HCT116 (cell line): ENCODE data around the gene NAA15. TPM values are rescaled to one million over a fixed set of nuclear protein-coding genes. Genes with fewer than 3 reads are reported as not detected.

Experiments
- ATAC-seq: fragments of 200-7000 bp; cut with Tn5 transposase; 2 replicates; pipeline ENCODE4 v1.9.1; 2020; ENCODE audit warnings: mild to moderate bottlenecking, moderate library complexity
- BruUV-seq: library from RNA; stranded (reverse); fragments of 400-500 nt; replicated peaks from 2 replicates; lab custom pipeline; 2021; lab: Mats Ljungman, UMichigan
- CTCF ChIA-PET: fragments of 300-600 bp; sonication (Branson Sonifier 250); formaldehyde crosslinking; loops from one replicate; lab custom pipeline; 2021; ENCODE audit warnings: antibody characterized with exemption; lab: Charles Lee
- POLR2A ChIA-PET: fragments of 300-600, 350-600 bp; sonication (Branson Sonifier 250); formaldehyde crosslinking; loops from one replicate; lab custom pipeline; 2021; ENCODE audit warnings: antibody characterized with exemption; lab: Charles Lee
- RAD21 ChIA-PET, 2 experiments: fragments of 300-600 bp; sonication (Branson Sonifier 250); formaldehyde crosslinking; loops; one replicate each; lab custom pipeline; 2023; ENCODE audit warnings: low total read pairs in 2 of 2; ENCODE audit not compliant: uncharacterized antibody in 2 of 2, unreplicated experiment in 2 of 2, low non-redundant PET in 1 of 2; lab: Charles Lee
- DNase-seq: peaks from one replicate; pipeline ENCODE4 v3.0.0-alpha.2; 2010; ENCODE audit warnings: low read depth, low spot score
- H2AFZ ChIP-seq: fragments of 200-600 bp; shearing (Covaris generic), sonication (generic); 2 replicates; pipeline ENCODE4 v1.6.1; 2017; ENCODE audit warnings: low read depth, mixed run types, mixed read lengths, antibody characterized with exemption, low read length; ENCODE audit not compliant: poor library complexity, severe bottlenecking
- H3K27ac ChIP-seq: 2 replicates; pipeline ENCODE4 v1.5.1; 2012; ENCODE audit warnings: low read depth, low read length
- H3K27me3 ChIP-seq: fragments of 200-600 bp; sonication (generic); 2 replicates; pipeline ENCODE4 v1.6.1; 2016; ENCODE audit warnings: mixed run types, low read length, mixed read lengths; ENCODE audit not compliant: insufficient read depth
- H3K36me3 ChIP-seq, 2 experiments: fragments of 200-500 bp in 1 of 2; fragments of 200-600 bp in 1 of 2; sonication (Bioruptor generic) in 1 of 2; sonication (generic) in 1 of 2; 2 replicates each; pipeline versions ENCODE4 v1.5.1 to v1.6.1; 2014 to 2016; ENCODE audit warnings: low read length in 2 of 2, inconsistent platforms in 1 of 2, mixed read lengths in 1 of 2, mixed run types in 1 of 2; ENCODE audit not compliant: insufficient read depth in 2 of 2, control insufficient read depth in 1 of 2
- H3K4me1 ChIP-seq, 2 experiments: fragments of 200-600 bp in 1 of 2; sonication (generic) in 1 of 2; 2 replicates each; pipeline versions ENCODE4 v1.5.1 to v1.6.1; 2012 to 2017; ENCODE audit warnings: low read length in 2 of 2, inconsistent platforms in 1 of 2, mild to moderate bottlenecking in 1 of 2, mixed read lengths in 1 of 2, mixed run types in 1 of 2, moderate library complexity in 1 of 2; ENCODE audit not compliant: insufficient read depth in 2 of 2, control insufficient read depth in 1 of 2
- H3K4me2 ChIP-seq: fragments of 200-600 bp; sonication (generic); 2 replicates; pipeline ENCODE4 v1.6.1; 2017; ENCODE audit warnings: mixed run types, low read length, mixed read lengths
- H3K4me3 ChIP-seq, 2 experiments: fragments of 200-600 bp in 1 of 2; sonication (generic) in 1 of 2; replicated peaks in 1 of 2; 2 replicates each; pipeline ENCODE4 v1.5.1; 2011 to 2016; ENCODE audit warnings: low read length in 2 of 2, control low read depth in 1 of 2, low read depth in 1 of 2, mild to moderate bottlenecking in 1 of 2, mixed read lengths in 1 of 2, mixed run types in 1 of 2
- H3K79me2 ChIP-seq: fragments of 200-600 bp; sonication (generic); 2 replicates; pipeline ENCODE4 v1.6.1; 2017; ENCODE audit warnings: mild to moderate bottlenecking, mixed run types, low read length, moderate library complexity, mixed read lengths; ENCODE audit not compliant: insufficient read depth
- H3K9ac ChIP-seq: fragments of 200-600 bp; sonication (generic); 2 replicates; pipeline ENCODE4 v1.6.1; 2016; ENCODE audit warnings: low read length, mixed read lengths
- H3K9me2 ChIP-seq: fragments of 200-600 bp; sonication (generic), shearing (Covaris generic); 2 replicates; pipeline ENCODE4 v1.6.1; 2017; ENCODE audit warnings: mixed run types, mild to moderate bottlenecking, moderate library complexity; ENCODE audit not compliant: insufficient read depth
- H3K9me3 ChIP-seq, 2 experiments: fragments of 200-500 bp in 1 of 2; fragments of 200-600 bp in 1 of 2; sonication (Bioruptor generic) in 1 of 2; sonication (generic) in 1 of 2; 2 replicates each; pipeline ENCODE4 v1.6.1; 2014 to 2017; ENCODE audit warnings: low read length in 2 of 2, mixed read lengths in 2 of 2, inconsistent platforms in 1 of 2, low read depth in 1 of 2, mild to moderate bottlenecking in 1 of 2, mixed run types in 1 of 2, moderate library complexity in 1 of 2; ENCODE audit not compliant: control insufficient read depth in 1 of 2, insufficient read depth in 1 of 2
- H4K20me1 ChIP-seq: fragments of 200-600 bp; sonication (generic), shearing (Covaris generic); 2 replicates; pipeline ENCODE4 v1.6.1; 2017; ENCODE audit warnings: mixed run types, mild to moderate bottlenecking, moderate library complexity; ENCODE audit not compliant: insufficient read depth
- ATF3 ChIP-seq: IDR thresholded peaks from 2 replicates; pipeline ENCODE4 v1.6.1; 2012
- CBX3 ChIP-seq: IDR thresholded peaks from 2 replicates; pipeline ENCODE4 v1.6.1; 2012; ENCODE audit warnings: low read depth
- CEBPB ChIP-seq: IDR thresholded peaks from 2 replicates; pipeline ENCODE4 v1.6.1; 2012; ENCODE audit warnings: low read depth
- CTCF ChIP-seq, 3 experiments: fragments of 200-600 bp in 1 of 3; sonication (generic) in 1 of 3; IDR thresholded peaks in 2 of 3; conservative IDR thresholded peaks in 1 of 3; 2 replicates each; pipeline ENCODE4 v1.5.1; 2012 to 2017; ENCODE audit warnings: low read depth in 2 of 3, low read length in 2 of 3, antibody characterized with exemption in 1 of 3, borderline replicate concordance in 1 of 3, control low read depth in 1 of 3, mild to moderate bottlenecking in 1 of 3, mixed read lengths in 1 of 3, mixed run types in 1 of 3, moderate library complexity in 1 of 3; ENCODE audit not compliant: insufficient read depth in 1 of 3
- EZH2 ChIP-seq: fragments of 200-600 bp; sonication (generic); IDR thresholded peaks from 2 replicates; pipeline ENCODE4 v1.6.1; 2017; ENCODE audit warnings: antibody characterized with exemption, mixed run types
- EZH2phosphoT487 ChIP-seq: fragments of 200-600 bp; IDR thresholded peaks from 2 replicates; pipeline ENCODE4 v1.6.1; 2018; ENCODE audit warnings: antibody characterized with exemption, borderline replicate concordance
- POLR2AphosphoS5 ChIP-seq: IDR thresholded peaks from 2 replicates; pipeline ENCODE4 v1.6.1; 2011; ENCODE audit warnings: mild to moderate bottlenecking, low read depth, low read length, moderate library complexity
- REST ChIP-seq: IDR thresholded peaks from 2 replicates; pipeline ENCODE4 v1.6.1; 2012; ENCODE audit warnings: low read depth
- SIN3A ChIP-seq: IDR thresholded peaks from 2 replicates; pipeline ENCODE4 v1.6.1; 2012; ENCODE audit warnings: low read depth
- TCF7L2 ChIP-seq: IDR thresholded peaks from 2 replicates; pipeline ENCODE4 v1.7.0; 2011; ENCODE audit warnings: borderline replicate concordance, inconsistent platforms; ENCODE audit not compliant: insufficient read depth, insufficient read length; ENCODE audit errors: extremely low read depth
- YY1 ChIP-seq: IDR thresholded peaks from 2 replicates; pipeline ENCODE4 v1.6.1; 2011; ENCODE audit warnings: low read length, low read depth, moderate library complexity, mild to moderate bottlenecking; ENCODE audit not compliant: insufficient replicate concordance; ENCODE audit errors: extremely low read depth
- ZFX ChIP-seq: fragments of 450-650 bp; IDR thresholded peaks from 2 replicates; pipeline ENCODE4 v1.6.1; 2017
- ZNF274 ChIP-seq: fragments of 200-500 bp; sonication (Bioruptor generic); IDR thresholded peaks from 2 replicates; pipeline ENCODE4 v1.6.1; 2014; ENCODE audit warnings: mild to moderate bottlenecking, low read depth, low read length, inconsistent platforms
- intact Hi-C: fragments of 100-400 bp; cut with micrococcal nuclease; formaldehyde crosslinking; loops from 2 replicates; pipeline ENCODE4 v1.10.0; 2022
- total RNA-seq: library from RNA; stranded (reverse); gene quantifications from one replicate; pipeline ENCODE4 v1.2.1, GENCODE V29; 2021; ENCODE audit not compliant: unreplicated experiment

NAA15 gene
- total RNA-seq, 1 experiment from 2014 or later = 79.7 TPM

GRCh38 chr4:139282065-139282720, 19.1 kb upstream of the NAA15 start:
- CTCF ChIA-PET = interaction anchor here (0.7 to 1.4 kb wide), 3 partner anchors 13 to 252 kb away, joined by 3 to 6 read pairs (median 3); no protein-coding TSS in a partner anchor
- Histone ChIP-seq H3K4me3 (no peak overlapping the region), H3K4me1 (no peaks in the 10 kb centered on the region), H3K27me3 (no peaks in the 10 kb centered on the region), H3K79me2 (no peaks in the 10 kb centered on the region), H3K36me3 (no peaks in the 10 kb centered on the region), H3K27ac (no peak overlapping the region), H2AFZ (no peak overlapping the region), H3K9ac (no peak overlapping the region), H4K20me1 (no peaks in the 10 kb centered on the region), H3K9me2 (no peaks in the 10 kb centered on the region), H3K9me3 (no peaks in the 10 kb centered on the region), H3K4me2 (no peak overlapping the region)
- POLR2A ChIA-PET = no interaction called here
- RAD21 ChIA-PET = no interaction called here
- TF ChIP-seq ATF3 (no peak), CEBPB (no peak)
- DNase-seq = no peak
- no peak for ATAC-seq
- no TSS peak for BruUV-seq
- intact Hi-C loops = no loop called here

GRCh38 chr4:139282721-139283075, 18.6 kb upstream of the NAA15 start:
- Histone ChIP-seq H4K20me1 (no peaks in the 10 kb centered on the region), H3K36me3 (no peaks in the 10 kb centered on the region), H3K79me2 (no peaks in the 10 kb centered on the region), H3K9me3 (no peaks in the 10 kb centered on the region), H3K9ac (no peak overlapping the region), H3K4me2 (no peak overlapping the region), H3K4me3 (no peak overlapping the region), H3K27ac (no peak overlapping the region), H3K4me1 (no peaks in the 10 kb centered on the region), H2AFZ (no peak overlapping the region), H3K9me2 (no peaks in the 10 kb centered on the region), H3K27me3 (no peaks in the 10 kb centered on the region)
- RAD21 ChIA-PET = no interaction called here
- ATAC-seq (no peak), DNase-seq (no peak)
- POLR2A ChIA-PET = no interaction called here
- intact Hi-C loops = no loop called here
- CTCF ChIA-PET = interaction anchor here (1.2 kb wide), 1 partner anchor 13 kb away, joined by 3 read pairs; no protein-coding TSS in a partner anchor
- BruUV-seq = no TSS peak
- no peak for TF ChIP-seq ZNF274
- no peak for TF ChIP-seq CTCF (IDR thresholded peaks at IDR 0.05 in 2 of 3, conservative IDR thresholded peaks at IDR 0.05 in 1 of 3; ENCODE audit: borderline replicate concordance in 1 of 3, insufficient read depth in 1 of 3, low read depth in 2 of 3, low read length in 2 of 3)
- TF ChIP-seq ATF3 = no peak
- no peak for TF ChIP-seq CBX3
- no peak for TF ChIP-seq SIN3A
- no peak for TF ChIP-seq REST
- no peak for TF ChIP-seq POLR2AphosphoS5
- TF ChIP-seq YY1 = no peak
- no peak for TF ChIP-seq TCF7L2
- no peak for TF ChIP-seq EZH2phosphoT487
- no peak for TF ChIP-seq EZH2
- no peak for TF ChIP-seq ZFX
